AG20443 (cell line): ENCODE results near the gene SLC7A5.
"Not testable (repeated sequence)": the region's sequence is repeated elsewhere in the genome, so short reads cannot be mapped to it uniquely, and the experiment has no call there.

ENCODE experiments used
- DNase-seq: peaks from one replicate; pipeline ENCODE4 v3.0.0; 2012; ENCODE audit warnings: low spot score, mixed read lengths

Gene SLC7A5

GRCh38 chr16:87869061-87869878 is at the start of gene SLC7A5:
SLC7A5 (minus strand) TSS chr16:87869507; CDS start chr16:87869422, 85 bp downstream.
- peak; percentile 86 for DNase-seq

- DNase-seq: peak; percentile 59
Measured at GRCh38 chr16:87918338-87918737, 49.0 kb upstream of the SLC7A5 start.

- no peak for DNase-seq
Measured at GRCh38 chr16:87917503-87917902, 48.2 kb upstream of the SLC7A5 start.

- no peak for DNase-seq
Measured at GRCh38 chr16:87914812-87915211, 45.5 kb upstream of the SLC7A5 start.

GRCh38 chr16:87914021-87914725 is 44.9 kb upstream of the SLC7A5 start:
- not testable (repeated sequence) for DNase-seq

- DNase-seq: not testable (repeated sequence)
Measured at GRCh38 chr16:87912691-87913090, 43.4 kb upstream of the SLC7A5 start.

GRCh38 chr16:87911106-87911763 is 41.9 kb upstream of the SLC7A5 start:
- peak; percentile 87 for DNase-seq

GRCh38 chr16:87909203-87909935 is 40.1 kb upstream of the SLC7A5 start:
- DNase-seq: peak; percentile 83

- DNase-seq: not testable (repeated sequence)
Measured at GRCh38 chr16:87908101-87908500, 38.8 kb upstream of the SLC7A5 start.

GRCh38 chr16:87905521-87905920 is 36.2 kb upstream of the SLC7A5 start:
- DNase-seq: not testable (repeated sequence)

GRCh38 chr16:87904963-87905362 is 35.7 kb upstream of the SLC7A5 start:
- not testable (repeated sequence) for DNase-seq

- not testable (repeated sequence) for DNase-seq
Measured at GRCh38 chr16:87900489-87900888, 31.2 kb upstream of the SLC7A5 start.

- no peak for DNase-seq
Measured at GRCh38 chr16:87897521-87898505, 28.5 kb upstream of the SLC7A5 start.

GRCh38 chr16:87896924-87897520 is 27.7 kb upstream of the SLC7A5 start:
- not testable (repeated sequence) for DNase-seq

- peak; percentile 50 for DNase-seq
Measured at GRCh38 chr16:87896176-87896890, 27.0 kb upstream of the SLC7A5 start.

GRCh38 chr16:87895641-87896141 is 26.4 kb upstream of the SLC7A5 start:
- peak; percentile 43 for DNase-seq

GRCh38 chr16:87894005-87894404 is 24.7 kb upstream of the SLC7A5 start:
- not testable (repeated sequence) for DNase-seq

GRCh38 chr16:87891764-87892163 is 22.5 kb upstream of the SLC7A5 start:
- no peak for DNase-seq

- DNase-seq: not testable (repeated sequence)
Measured at GRCh38 chr16:87889762-87890161, 20.5 kb upstream of the SLC7A5 start.
